Activated CD8-positive, alpha-beta memory T cell treated with anti-CD3 and anti-CD28 coated beads, Interleukin-2, amount 10 ng/mL, durations not matched to agents 7 days and 5 days (primary cell): ENCODE data around the gene SLTM. TPM values are rescaled to one million over a fixed set of nuclear protein-coding genes. Genes with fewer than 3 reads are reported as not detected.
"Not testable (repeated sequence)": the region's sequence is repeated elsewhere in the genome, so short reads cannot be mapped to it uniquely, and the experiment has no call there.

ENCODE experiments used
- ATAC-seq: fragments of 150-1000 bp; cut with Tn5 transposase; one replicate; pipeline ENCODE4 v1.10.0; 2021; ENCODE audit warnings: moderate library complexity
- CTCF ChIA-PET: fragments of 350-600 bp; sonication (Branson Sonifier 250); formaldehyde crosslinking; loops from one replicate; lab custom pipeline; 2021; ENCODE audit warnings: antibody characterized with exemption; lab: Charles Lee
- DNase-seq: peaks from one replicate; pipeline ENCODE4 v3.0.0-alpha.2; 2020
- H3K27ac Mint-ChIP-seq: one replicate; pipeline ENCODE4 v1.8.0; 2021; ENCODE audit warnings: mild to moderate bottlenecking, mixed read lengths
- H3K27me3 Mint-ChIP-seq: one replicate; pipeline ENCODE4 v1.8.0; 2021; ENCODE audit warnings: mixed read lengths
- H3K36me3 Mint-ChIP-seq: one replicate; pipeline ENCODE4 v1.8.0; 2021; ENCODE audit warnings: mild to moderate bottlenecking, mixed read lengths
- H3K4me1 Mint-ChIP-seq: one replicate; pipeline ENCODE4 v1.8.0; 2021; ENCODE audit warnings: mixed read lengths
- H3K4me3 Mint-ChIP-seq: one replicate; pipeline ENCODE4 v1.8.0; 2021; ENCODE audit warnings: mild to moderate bottlenecking, moderate library complexity, mixed read lengths
- H3K9me3 Mint-ChIP-seq: one replicate; pipeline ENCODE4 v1.8.0; 2022; ENCODE audit warnings: low read depth, mixed read lengths
- total RNA-seq, 2 experiments: library from RNA; stranded (reverse); gene quantifications; one replicate each; pipeline ENCODE4 v1.2.3, GENCODE V29; 2021

Gene SLTM
- total RNA-seq, 2 experiments from 2014 or later: 128 to 132 TPM

GRCh38 chr15:58856621-58857020, 76.9 kb downstream of the SLTM start:
- H3K27ac Mint-ChIP-seq, CTCF ChIA-PET, H3K4me1 Mint-ChIP-seq, H3K27me3 Mint-ChIP-seq, H3K9me3 Mint-ChIP-seq, DNase-seq, ATAC-seq, H3K4me3 Mint-ChIP-seq: not testable (repeated sequence)
- peaks cover 14% of the 10 kb centered on the region for H3K36me3 Mint-ChIP-seq

GRCh38 chr15:58856086-58856485, 77.4 kb downstream of the SLTM start:
- CTCF ChIA-PET: interaction anchor here (1.3 kb wide), 1 partner anchor 9 kb away, joined by 4 read pairs; no protein-coding TSS in a partner anchor
- H3K9me3 Mint-ChIP-seq: no peaks in the 10 kb centered on the region
- no peaks in the 10 kb centered on the region for H3K4me1 Mint-ChIP-seq
- no peak overlapping the region for H3K27ac Mint-ChIP-seq
- DNase-seq (no peak), ATAC-seq (no peak)
- no peak overlapping the region for H3K4me3 Mint-ChIP-seq
- H3K36me3 Mint-ChIP-seq: peaks cover 14% of the 10 kb centered on the region
- H3K27me3 Mint-ChIP-seq: no peaks in the 10 kb centered on the region

GRCh38 chr15:58854593-58854992, 78.9 kb downstream of the SLTM start:
- H3K4me3 Mint-ChIP-seq: no peak overlapping the region
- H3K27ac Mint-ChIP-seq: no peak overlapping the region
- H3K4me1 Mint-ChIP-seq: no peaks in the 10 kb centered on the region
- CTCF ChIA-PET: no interaction called here
- H3K27me3 Mint-ChIP-seq: no peaks in the 10 kb centered on the region
- peaks cover 14% of the 10 kb centered on the region for H3K36me3 Mint-ChIP-seq
- DNase-seq: no peak
- no peaks in the 10 kb centered on the region for H3K9me3 Mint-ChIP-seq
- no peak for ATAC-seq

- ATAC-seq (no peak), DNase-seq (no peak)
- Mint-ChIP-seq H3K4me1 (no peaks in the 10 kb centered on the region), H3K27ac (no peak overlapping the region), H3K36me3 (peaks cover 24% of the 10 kb centered on the region), H3K27me3 (no peaks in the 10 kb centered on the region), H3K4me3 (no peak overlapping the region), H3K9me3 (no peaks in the 10 kb centered on the region)
- CTCF ChIA-PET: no interaction called here
These were observed 81.1 kb downstream of the SLTM start for GRCh38 chr15:58852347-58852746.

GRCh38 chr15:58851205-58851604, 82.3 kb downstream of the SLTM start:
- CTCF ChIA-PET, H3K27ac Mint-ChIP-seq, ATAC-seq, DNase-seq, H3K4me1 Mint-ChIP-seq, H3K9me3 Mint-ChIP-seq, H3K27me3 Mint-ChIP-seq, H3K4me3 Mint-ChIP-seq: not testable (repeated sequence)
- peaks cover 25% of the 10 kb centered on the region for H3K36me3 Mint-ChIP-seq

- CTCF ChIA-PET: no interaction called here
- H3K9me3 Mint-ChIP-seq: no peaks in the 10 kb centered on the region
- peaks cover 14% of the 10 kb centered on the region for H3K36me3 Mint-ChIP-seq
- ATAC-seq (no peak), DNase-seq (no peak)
- H3K27me3 Mint-ChIP-seq: no peaks in the 10 kb centered on the region
- no peaks in the 10 kb centered on the region for H3K4me1 Mint-ChIP-seq
- no peak overlapping the region for H3K27ac Mint-ChIP-seq
- H3K4me3 Mint-ChIP-seq: no peak overlapping the region
These were observed 90.6 kb downstream of the SLTM start for GRCh38 chr15:58842713-58843396.

- no peaks in the 10 kb centered on the region for H3K27me3 Mint-ChIP-seq
- peaks cover 1% of the 10 kb centered on the region for H3K36me3 Mint-ChIP-seq
- CTCF ChIA-PET: interaction anchor here (0.8 to 1.0 kb wide), 2 partner anchors 117 to 543 kb away, joined by 3 read pairs; no protein-coding TSS in a partner anchor
- H3K9me3 Mint-ChIP-seq: no peaks in the 10 kb centered on the region
- no peak for DNase-seq
- H3K4me1 Mint-ChIP-seq: no peaks in the 10 kb centered on the region
- ATAC-seq: no peak
- H3K4me3 Mint-ChIP-seq: no peak overlapping the region
- H3K27ac Mint-ChIP-seq: no peak overlapping the region
These were observed 93.4 kb downstream of the SLTM start for GRCh38 chr15:58840048-58840447.

GRCh38 chr15:58839485-58839884, 94.0 kb downstream of the SLTM start:
- DNase-seq (no peak), ATAC-seq (peak; percentile 64)
- no peaks in the 10 kb centered on the region for H3K4me1 Mint-ChIP-seq
- no peaks in the 10 kb centered on the region for H3K27me3 Mint-ChIP-seq
- H3K4me3 Mint-ChIP-seq: no peak overlapping the region
- H3K27ac Mint-ChIP-seq: no peak overlapping the region
- CTCF ChIA-PET: interaction anchor here (0.7 to 1.0 kb wide), 3 partner anchors 39 to 543 kb away, joined by 3 read pairs; no protein-coding TSS in a partner anchor
- H3K9me3 Mint-ChIP-seq: no peaks in the 10 kb centered on the region
- H3K36me3 Mint-ChIP-seq: peaks cover 1% of the 10 kb centered on the region

GRCh38 chr15:58833681-58834426, 99.6 kb downstream of the SLTM start:
- H3K27me3 Mint-ChIP-seq, ATAC-seq, H3K4me1 Mint-ChIP-seq, H3K9me3 Mint-ChIP-seq, DNase-seq, H3K27ac Mint-ChIP-seq, H3K36me3 Mint-ChIP-seq, H3K4me3 Mint-ChIP-seq: not testable (repeated sequence)
- CTCF ChIA-PET: interaction anchor here (0.8 kb wide), 1 partner anchor 606 kb away, joined by 3 read pairs; no protein-coding TSS in a partner anchor

GRCh38 chr15:58830556-58830955, 102.9 kb downstream of the SLTM start:
- no peaks in the 10 kb centered on the region for H3K9me3 Mint-ChIP-seq
- CTCF ChIA-PET: no interaction called here
- DNase-seq (no peak), ATAC-seq (no peak)
- H3K4me1 Mint-ChIP-seq: no peaks in the 10 kb centered on the region
- no peak overlapping the region for H3K27ac Mint-ChIP-seq
- H3K4me3 Mint-ChIP-seq: no peak overlapping the region
- H3K36me3 Mint-ChIP-seq: peaks cover 12% of the 10 kb centered on the region
- no peaks in the 10 kb centered on the region for H3K27me3 Mint-ChIP-seq

Other genes starting within 250 kb of the SLTM start
- 100 to 1,000 TPM; 141 to 151 TPM for gene ADAM10, start 184.0 kb downstream of the SLTM start, total RNA-seq
- 10 to 100 TPM; 12.0 to 16.9 TPM for gene MINDY2, start 162.4 kb downstream of the SLTM start, total RNA-seq
- gene RNF111, start 54.0 kb upstream of the SLTM start, total RNA-seq: 10 to 100 TPM; 39.7 to 39.8 TPM
- gene CCNB2, start 171.5 kb upstream of the SLTM start, total RNA-seq: 10 to 100 TPM; 95.3 to 97.0 TPM